A549 (cell line): ENCODE results near the gene TXNRD2. TPM values are rescaled to one million over a fixed set of nuclear protein-coding genes. Genes with fewer than 3 reads are reported as not detected.

Experiments used
- ATAC-seq, 2 experiments: fragments of 200-7000 bp in 1 of 2; fragments of >200 bp in 1 of 2; cut with Nextera tagmentation in 1 of 2; cut with Tn5 transposase in 1 of 2; 3 replicates each; pipeline versions ENCODE4 v1.8.0 to v1.9.1; 2018 to 2020; ENCODE audit warnings: mild to moderate bottlenecking in 1 of 2, moderate library complexity in 1 of 2
- CTCF ChIA-PET: fragments of 300-600 bp; sonication (Branson Sonifier 250); formaldehyde crosslinking; extraction: SDS; loops from one replicate; lab custom pipeline; 2021; ENCODE audit warnings: antibody characterized with exemption, inconsistent platforms; lab: Yijun Ruan, JAX
- POLR2A ChIA-PET: fragments of 350-600 bp; formaldehyde crosslinking; extraction: SDS; loops from one replicate; lab custom pipeline; 2021; ENCODE audit warnings: antibody characterized with exemption, inconsistent platforms; lab: Yijun Ruan, JAX
- DNase-seq, 2 experiments: peaks; one replicate each; pipeline versions ENCODE4 v3.0.0 to v3.0.0-alpha.2; 2011 to 2016; ENCODE audit warnings: low read depth in 1 of 2, low spot score in 1 of 2
- FAIRE-seq: peaks from 2 replicates; lab custom pipeline; 2011; peaks lifted over from hg19 to GRCh38; lab: Jason Lieb, UNC
- H3K27ac ChIP-seq, 2 experiments: fragments of >200 bp; sonication (Bioruptor Twin); formaldehyde crosslinking; 3 replicates each; pipeline ENCODE4 v1.5.1; 2016 to 2017
- H3K4me1 ChIP-seq: fragments of >200 bp; sonication (Bioruptor Twin); formaldehyde crosslinking; 3 replicates; pipeline ENCODE4 v1.6.1; 2016
- H3K4me2 ChIP-seq: fragments of >200 bp; sonication (Bioruptor Twin); formaldehyde crosslinking; 3 replicates; pipeline ENCODE4 v1.6.1; 2016
- H3K4me3 ChIP-seq: fragments of >200 bp; sonication (Bioruptor Twin); formaldehyde crosslinking; 3 replicates; pipeline ENCODE4 v1.5.1; 2016
- H3K9me3 ChIP-seq: fragments of >200 bp; sonication (Bioruptor Twin); formaldehyde crosslinking; 3 replicates; pipeline ENCODE4 v1.6.1; 2016
- CHD2 ChIP-seq: fragments of 150-350 bp; IDR thresholded peaks from 2 replicates; pipeline ENCODE4 v1.6.1; 2014; ENCODE audit warnings: low read length; ENCODE audit not compliant: partially characterized antibody
- EP300 ChIP-seq, 2 experiments: fragments of >200 bp; sonication (Bioruptor Twin); formaldehyde crosslinking; IDR thresholded peaks; 2 replicates in 1 of 2; 3 replicates in 1 of 2; pipeline ENCODE4 v1.6.1; 2016 to 2017
- ESRRA ChIP-seq: fragments of 150-350 bp; IDR thresholded peaks from 2 replicates; pipeline ENCODE4 v1.6.1; 2014; ENCODE audit warnings: mild to moderate bottlenecking, low read length, borderline replicate concordance
- FOSL2 ChIP-seq, 2 experiments: fragments of 450-650 bp in 1 of 2; fragments of >200 bp in 1 of 2; sonication (Bioruptor Twin) in 1 of 2; formaldehyde crosslinking; IDR thresholded peaks; 2 replicates each; pipeline versions ENCODE4 v1.5.0 to v1.6.1; 2016 to 2020; ENCODE audit warnings: mild to moderate bottlenecking in 1 of 2, moderate library complexity in 1 of 2
- FOXS1 ChIP-seq: fragments of 250-450 bp; sonication (Bioruptor Pico); IDR thresholded peaks from 2 replicates; pipeline ENCODE4 v1.5.0; 2020; ENCODE audit warnings: mild to moderate bottlenecking, moderate library complexity
- HOXB13 ChIP-seq: fragments of 250-450 bp; sonication (Bioruptor Pico); IDR thresholded peaks from 2 replicates; pipeline ENCODE4 v1.5.0; 2020; ENCODE audit warnings: low read depth, mild to moderate bottlenecking, moderate library complexity
- MAFK ChIP-seq: fragments of 450-650 bp; IDR thresholded peaks from 2 replicates; pipeline ENCODE4 v1.6.1; 2014; ENCODE audit not compliant: partially characterized antibody
- MAZ ChIP-seq: fragments of 150-350 bp; IDR thresholded peaks from 2 replicates; pipeline ENCODE4 v1.6.1; 2014; ENCODE audit warnings: antibody characterized with exemption, low read depth, low read length, borderline replicate concordance
- MYC ChIP-seq: IDR thresholded peaks from 2 replicates; pipeline ENCODE4 v1.6.1; 2012; ENCODE audit warnings: mild to moderate bottlenecking, inconsistent platforms, low read length, improper control_type of control experiment, borderline replicate concordance
- NPAS2 ChIP-seq: fragments of 250-450 bp; sonication (Bioruptor Pico); IDR thresholded peaks from 2 replicates; pipeline ENCODE4 v1.8.0; 2022; ENCODE audit warnings: mild to moderate bottlenecking, moderate library complexity, borderline replicate concordance
- RCOR1 ChIP-seq: fragments of 150-350 bp; IDR thresholded peaks from 2 replicates; pipeline ENCODE4 v1.6.1; 2014; ENCODE audit warnings: antibody characterized with exemption, low read length, low read depth
- RFX5 ChIP-seq: fragments of 450-650 bp; IDR thresholded peaks from 2 replicates; pipeline ENCODE4 v1.7.1; 2014; ENCODE audit warnings: antibody characterized with exemption, mild to moderate bottlenecking, moderate library complexity
- SREBF2 ChIP-seq: fragments of 450-650 bp; IDR thresholded peaks from 2 replicates; pipeline ENCODE4 v1.6.1; 2014; ENCODE audit warnings: mild to moderate bottlenecking, moderate library complexity
- ZSCAN20 ChIP-seq: fragments of 250-450 bp; sonication (Bioruptor Pico); IDR thresholded peaks from 2 replicates; pipeline ENCODE4 v1.8.0; 2022; ENCODE audit warnings: mild to moderate bottlenecking, moderate library complexity
- WGBS: methylation state at CpG from one replicate; pipeline ENCODE4 v1.1.6; 2017; ENCODE audit errors: missing lambda C conversion rate; 5-methylcytosine and 5-hydroxymethylcytosine counted together
- polyA plus RNA-seq, 4 experiments: library from polyadenylated mRNA; depleted of rRNA in 3 of 4; stranded (reverse); fragments of >200 nt; fragmentation: RNase III in 1 of 4; extraction: RNeasy Plus Mini Kit Qiagen cat#74134 plus additional on column Dnase treatment in 1 of 4; gene quantifications; 2 replicates in 3 of 4; 3 replicates in 1 of 4; pipeline ENCODE4 v1.2.3, GENCODE V29; 2011 to 2017
- TF ChIP-seq, protein P1 (sequence below): IDR thresholded peaks from 2 replicates; pipeline ENCODE4 v1.6.1; 2012; ENCODE audit warnings: low read depth, borderline replicate concordance
- TF ChIP-seq, protein P2 (sequence below): IDR thresholded peaks from 2 replicates; pipeline ENCODE4 v1.6.1; 2012
- TF ChIP-seq, protein P3 (sequence below): fragments of 150-350 bp; IDR thresholded peaks from 2 replicates; pipeline ENCODE4 v1.6.1; 2014; ENCODE audit warnings: low read depth, mild to moderate bottlenecking, low read length

Gene TXNRD2
- polyA plus RNA-seq, 2 of the 4 experiments (the other 2 are of a cell fraction) = 16.3 to 25.6 TPM

DNA sequence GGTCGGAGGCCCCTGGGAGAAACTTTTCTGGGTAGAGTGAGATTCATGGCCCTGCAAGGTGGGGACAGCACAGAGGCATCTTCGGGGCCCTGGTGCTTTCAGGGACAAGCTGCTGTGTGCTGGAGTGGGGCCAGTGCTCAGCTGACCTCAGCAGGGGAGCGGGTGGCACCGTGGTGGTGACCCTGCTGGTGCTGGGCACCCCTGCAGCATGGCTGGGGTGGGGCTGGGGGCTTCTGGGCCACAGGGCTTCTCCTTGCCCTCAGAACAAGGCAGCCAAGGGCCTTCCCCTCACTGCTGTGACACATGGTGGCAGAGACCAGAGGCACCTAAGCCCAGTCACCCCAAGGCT lies 62.0 kb downstream of the TXNRD2 start (continued):
- no peak for TF ChIP-seq MAZ
- no peak for TF ChIP-seq ZSCAN20 (CRISPR knock-in tag)
- no peak for TF ChIP-seq ESRRA
- no peak for TF ChIP-seq MYC
- TF ChIP-seq FOSL2 (IDR thresholded peaks at IDR 0.05) = no peak
- no peak for TF ChIP-seq FOSL2 (CRISPR knock-in tag; IDR thresholded peaks at IDR 0.05)
- TF ChIP-seq, all 56 proteins: peak for 0

DNA sequence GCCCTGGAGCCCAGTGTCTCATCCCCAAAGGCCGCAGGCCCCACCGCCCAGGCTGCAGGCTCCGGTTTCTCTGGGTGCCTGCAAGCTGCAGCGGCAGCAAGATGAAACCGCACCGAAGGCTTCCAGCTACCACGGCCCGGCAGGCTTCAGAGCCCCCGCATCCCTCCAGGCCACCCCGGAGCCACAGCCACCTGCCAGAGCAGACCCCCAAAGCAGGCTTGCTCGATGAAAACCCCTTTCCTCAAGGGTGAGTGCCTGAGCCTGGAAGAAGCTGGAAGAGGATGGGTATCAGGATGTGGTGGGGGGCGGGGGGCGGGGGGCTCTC lies 62.4 kb downstream of the TXNRD2 start:
- Histone ChIP-seq H3K4me1 (peaks cover 79% of the 10 kb centered on the region), H3K9me3 (no peaks in the 10 kb centered on the region), H3K4me2 (peak overlapping the region; percentile 95), H3K4me3 (no peak overlapping the region), H3K27ac (peak overlapping the region; percentile 92 to 94)
- TF ChIP-seq, protein P1, sequence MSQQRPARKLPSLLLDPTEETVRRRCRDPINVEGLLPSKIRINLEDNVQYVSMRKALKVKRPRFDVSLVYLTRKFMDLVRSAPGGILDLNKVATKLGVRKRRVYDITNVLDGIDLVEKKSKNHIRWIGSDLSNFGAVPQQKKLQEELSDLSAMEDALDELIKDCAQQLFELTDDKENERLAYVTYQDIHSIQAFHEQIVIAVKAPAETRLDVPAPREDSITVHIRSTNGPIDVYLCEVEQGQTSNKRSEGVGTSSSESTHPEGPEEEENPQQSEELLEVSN = no peak
- CTCF ChIA-PET = interaction anchor here (1.6 kb wide), 1 partner anchor 13 kb away, joined by 4 read pairs; no protein-coding TSS in a partner anchor
- DNase-seq = no peak
- no peak for ATAC-seq
- WGBS = 100% methylated on average over 2 of the region's 13 CpGs
- no peak for FAIRE-seq
- POLR2A ChIA-PET = no interaction called here

DNA sequence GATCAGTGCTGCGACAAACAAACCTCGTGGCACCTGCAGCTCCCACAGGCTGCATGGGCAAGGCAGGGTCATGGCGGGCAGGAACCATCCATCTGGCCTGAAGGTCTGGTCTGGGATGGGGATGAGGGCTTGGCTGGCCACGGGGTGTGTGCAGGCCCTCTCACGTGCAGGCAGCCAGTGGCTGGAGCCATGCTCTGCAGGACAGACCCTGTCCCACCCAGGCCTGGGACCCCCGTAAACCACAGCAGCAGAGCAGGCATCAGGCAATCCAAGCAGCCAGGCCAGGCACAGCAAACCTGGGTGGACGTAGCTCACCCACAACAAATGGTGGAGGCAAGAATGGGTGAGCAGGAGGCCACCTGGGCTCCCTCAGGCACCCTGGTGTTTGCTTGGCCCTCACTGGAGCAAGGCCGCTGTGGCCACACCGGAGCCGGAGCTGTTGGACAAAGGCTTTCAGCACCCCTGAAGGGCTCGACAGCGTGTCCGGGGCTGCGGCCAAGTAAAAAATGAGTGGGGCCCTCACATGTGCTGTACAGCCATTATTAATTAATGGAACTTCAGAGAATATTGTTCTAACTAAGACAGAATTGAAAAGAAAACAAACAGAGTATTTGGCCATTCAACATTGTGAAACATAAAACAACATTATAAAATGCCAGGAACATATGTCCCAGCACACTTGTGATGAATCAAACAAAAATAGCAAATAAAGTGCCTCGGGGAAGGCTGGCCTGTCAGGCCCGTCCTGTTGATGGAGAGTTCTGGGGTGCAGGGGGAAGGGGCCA lies 63.0 kb downstream of the TXNRD2 start:
- CTCF ChIA-PET = interaction anchor here (1.6 kb wide), 1 partner anchor 13 kb away, joined by 4 read pairs; no protein-coding TSS in a partner anchor
- no peak for TF ChIP-seq SREBF2
- no peak for TF ChIP-seq EP300 (IDR thresholded peaks at IDR 0.05)
- no peak for TF ChIP-seq FOXS1
- TF ChIP-seq, protein P2, sequence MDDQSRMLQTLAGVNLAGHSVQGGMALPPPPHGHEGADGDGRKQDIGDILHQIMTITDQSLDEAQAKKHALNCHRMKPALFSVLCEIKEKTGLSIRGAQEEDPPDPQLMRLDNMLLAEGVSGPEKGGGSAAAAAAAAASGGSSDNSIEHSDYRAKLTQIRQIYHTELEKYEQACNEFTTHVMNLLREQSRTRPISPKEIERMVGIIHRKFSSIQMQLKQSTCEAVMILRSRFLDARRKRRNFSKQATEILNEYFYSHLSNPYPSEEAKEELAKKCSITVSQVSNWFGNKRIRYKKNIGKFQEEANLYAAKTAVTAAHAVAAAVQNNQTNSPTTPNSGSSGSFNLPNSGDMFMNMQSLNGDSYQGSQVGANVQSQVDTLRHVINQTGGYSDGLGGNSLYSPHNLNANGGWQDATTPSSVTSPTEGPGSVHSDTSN = no peak
- TF ChIP-seq, protein P3, sequence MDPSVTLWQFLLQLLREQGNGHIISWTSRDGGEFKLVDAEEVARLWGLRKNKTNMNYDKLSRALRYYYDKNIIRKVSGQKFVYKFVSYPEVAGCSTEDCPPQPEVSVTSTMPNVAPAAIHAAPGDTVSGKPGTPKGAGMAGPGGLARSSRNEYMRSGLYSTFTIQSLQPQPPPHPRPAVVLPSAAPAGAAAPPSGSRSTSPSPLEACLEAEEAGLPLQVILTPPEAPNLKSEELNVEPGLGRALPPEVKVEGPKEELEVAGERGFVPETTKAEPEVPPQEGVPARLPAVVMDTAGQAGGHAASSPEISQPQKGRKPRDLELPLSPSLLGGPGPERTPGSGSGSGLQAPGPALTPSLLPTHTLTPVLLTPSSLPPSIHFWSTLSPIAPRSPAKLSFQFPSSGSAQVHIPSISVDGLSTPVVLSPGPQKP = no peak
- TF ChIP-seq MAFK = no peak
- TF ChIP-seq CHD2 = no peak
- no peak for TF ChIP-seq HOXB13 (CRISPR knock-in tag)
- TF ChIP-seq NPAS2 (CRISPR knock-in tag) = no peak
- TF ChIP-seq RCOR1 = no peak
- TF ChIP-seq, protein P1 = no peak
- no peak for TF ChIP-seq RFX5
- no peak for TF ChIP-seq ZSCAN20 (CRISPR knock-in tag)
- POLR2A ChIA-PET = no interaction called here
- peaks cover 79% of the 10 kb centered on the region for H3K4me1 ChIP-seq
- ATAC-seq (no peak), FAIRE-seq (no peak), DNase-seq (no peak)
- WGBS = 79% methylated on average over 10 of the region's 16 CpGs
- no peak overlapping the region for H3K4me3 ChIP-seq
- no peaks in the 10 kb centered on the region for H3K9me3 ChIP-seq
- H3K4me2 ChIP-seq = peak overlapping the region; percentile 95
- H3K27ac ChIP-seq = peak overlapping the region; percentile 92 to 94; a peak in 5 of 6 replicates
